GM23248 (cell line): ENCODE results near the gene PPDPF. TPM values are rescaled to one million over a fixed set of nuclear protein-coding genes. Genes with fewer than 3 reads are reported as not detected.
A peak's percentile ranks its signal among the peaks of the same experiment; 100 is the strongest.

Experiments
- DNase-seq: peaks from one replicate; pipeline ENCODE4 v3.0.0-alpha.2; 2015
- H2AFZ ChIP-seq: fragments of 200-600 bp; sonication (generic); 2 replicates; pipeline ENCODE4 v1.6.1; 2016; ENCODE audit warnings: antibody characterized with exemption
- H3F3A ChIP-seq: fragments of 200-600 bp; sonication (generic); 2 replicates; pipeline ENCODE4 v1.6.1; 2016; ENCODE audit warnings: mild to moderate bottlenecking, antibody characterized with exemption, mixed run types; ENCODE audit not compliant: insufficient read depth
- H3K27ac ChIP-seq: fragments of 200-600 bp; sonication (generic); 2 replicates; pipeline ENCODE4 v1.5.1; 2016; ENCODE audit warnings: mild to moderate bottlenecking
- H3K27me3 ChIP-seq: fragments of 200-600 bp; sonication (generic); replicated peaks from 2 replicates; pipeline ENCODE4 v1.6.1; 2016; ENCODE audit warnings: mild to moderate bottlenecking; ENCODE audit not compliant: insufficient read depth
- H3K36me3 ChIP-seq: fragments of 200-600 bp; sonication (generic); 2 replicates; pipeline ENCODE4 v1.6.1; 2016; ENCODE audit warnings: low read depth, mild to moderate bottlenecking
- H3K4me1 ChIP-seq: fragments of 200-600 bp; sonication (generic); 2 replicates; pipeline ENCODE4 v1.6.1; 2016; ENCODE audit warnings: mild to moderate bottlenecking; ENCODE audit not compliant: insufficient read depth
- H3K4me2 ChIP-seq: fragments of 200-600 bp; sonication (generic); one replicate; pipeline ENCODE4 v1.6.1; 2016; ENCODE audit warnings: mild to moderate bottlenecking; ENCODE audit not compliant: unreplicated experiment
- H3K4me3 ChIP-seq: fragments of 200-600 bp; sonication (generic); 2 replicates; pipeline ENCODE4 v1.5.1; 2016; ENCODE audit warnings: mild to moderate bottlenecking
- H3K79me2 ChIP-seq: fragments of 200-600 bp; sonication (generic); 2 replicates; pipeline ENCODE4 v1.6.1; 2016; ENCODE audit warnings: mild to moderate bottlenecking; ENCODE audit not compliant: insufficient read depth
- H3K9ac ChIP-seq: fragments of 200-600 bp; sonication (generic); 2 replicates; pipeline ENCODE4 v1.6.1; 2016; ENCODE audit warnings: mild to moderate bottlenecking
- H3K9me2 ChIP-seq: fragments of 200-600 bp; sonication (generic); 2 replicates; pipeline ENCODE4 v1.6.1; 2016; ENCODE audit warnings: mixed run types, mild to moderate bottlenecking, moderate library complexity; ENCODE audit not compliant: insufficient read depth
- H3K9me3 ChIP-seq: fragments of 200-600 bp; sonication (generic); one replicate; pipeline ENCODE4 v1.6.1; 2017; ENCODE audit warnings: low read depth
- H4K20me1 ChIP-seq: fragments of 200-600 bp; sonication (generic); 2 replicates; pipeline ENCODE4 v1.6.0; 2016; ENCODE audit not compliant: insufficient read depth
- EZH2 ChIP-seq: fragments of 200-600 bp; sonication (generic); IDR thresholded peaks from 2 replicates; pipeline ENCODE4 v1.6.1; 2018; ENCODE audit warnings: antibody characterized with exemption, mild to moderate bottlenecking; ENCODE audit not compliant: insufficient read depth, poor library complexity, severe bottlenecking
- EZH2phosphoT487 ChIP-seq: fragments of 200-600 bp; sonication (generic); IDR thresholded peaks from 2 replicates; pipeline ENCODE4 v1.6.1; 2018; ENCODE audit warnings: antibody characterized with exemption, moderate library complexity, mild to moderate bottlenecking, low read depth; ENCODE audit not compliant: insufficient read depth
- WGBS, 2 experiments: methylation state at CpG; one replicate each; pipeline ENCODE4 v1.1.6; 2015 to 2017; ENCODE audit warnings: low lambda C conversion rate in 2 of 2, low coverage in 1 of 2; ENCODE audit errors: missing lambda C conversion rate in 2 of 2; 5-methylcytosine and 5-hydroxymethylcytosine counted together
- in situ Hi-C: fragments of 300-500 bp; cut with MboI; formaldehyde crosslinking; loops from 2 replicates; pipeline ENCODE4 v1.15.0; 2020
- polyA plus RNA-seq: library from polyadenylated mRNA; unstranded; fragments of >200 nt; fragmentation: Nextera tagmentation; extraction: Ambion mirVana; gene quantifications from 2 replicates; pipeline ENCODE4 v1.2.1, GENCODE V29; 2016
- total RNA-seq: library from RNA; depleted of rRNA; stranded (reverse); fragments of >200 nt; shearing (Covaris generic); gene quantifications from 2 replicates; pipeline ENCODE4 v1.2.3, GENCODE V29; 2014

PPDPF gene
- total and polyA plus RNA-seq, 2 experiments from 2014 or later: 170 to 236 TPM

- Histone ChIP-seq H2AFZ (no peak overlapping the region), H3K9ac (no peak overlapping the region), H3K36me3 (no peaks in the 10 kb centered on the region), H3K79me2 (peaks cover 8% of the 10 kb centered on the region), H3K4me1 (0 out of 2 replicates have a peak, but pooled peaks cover 2% of the 10 kb centered on the region), H3F3A (no peaks in the 10 kb centered on the region), H3K27me3 (no peaks in the 10 kb centered on the region), H3K9me3 (no peaks in the 10 kb centered on the region), H3K27ac (no peak overlapping the region), H3K4me2 (no peak overlapping the region), H3K4me3 (no peak overlapping the region), H3K9me2 (no peaks in the 10 kb centered on the region), H4K20me1 (peaks cover 4% of the 10 kb centered on the region; the same call in 1 of the 2 replicates)
- TF ChIP-seq EZH2 (no peak), EZH2phosphoT487 (no peak)
- DNase-seq: no peak
- in situ Hi-C loops: no loop called here
- 90 to 91% methylated on average over 23 to 32 of the region's 32 CpGs for WGBS, 2 experiments
These were observed 2.9 kb upstream of the PPDPF start for GRCh38 chr20:63517376-63518309.

DNA sequence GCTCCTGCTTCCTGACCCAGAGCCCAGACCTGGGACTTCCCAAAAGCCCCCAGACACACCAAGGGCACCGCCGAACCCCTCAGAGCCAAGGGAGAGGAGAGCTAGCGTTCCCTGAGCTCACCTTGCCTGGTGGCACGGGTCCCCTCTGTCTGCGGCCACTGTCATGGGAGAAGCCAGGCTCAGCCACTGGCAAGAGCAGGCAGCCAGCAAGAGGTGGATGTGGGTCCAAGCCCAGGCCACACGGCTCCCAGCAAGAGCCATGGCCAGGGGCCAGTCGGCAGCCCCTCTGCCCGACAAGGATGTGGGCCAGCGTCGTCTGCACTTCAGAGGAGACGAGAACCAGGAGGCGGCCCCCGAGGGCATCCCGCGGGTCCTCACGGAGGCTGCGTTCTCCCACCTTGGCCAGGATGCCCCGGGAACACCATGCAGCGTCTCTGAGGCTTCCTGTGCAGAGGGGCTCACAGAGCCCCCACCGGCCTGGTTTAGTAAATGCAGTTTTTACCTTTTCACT, 2.2 kb upstream of the PPDPF start:
- Histone ChIP-seq H3K4me1 (0 out of 2 replicates have a peak, but pooled peaks cover 2% of the 10 kb centered on the region), H2AFZ (no peak overlapping the region), H4K20me1 (peaks cover 4% of the 10 kb centered on the region; the same call in 1 of the 2 replicates), H3K4me3 (no peak overlapping the region), H3K79me2 (peaks cover 8% of the 10 kb centered on the region), H3F3A (no peaks in the 10 kb centered on the region), H3K4me2 (no peak overlapping the region), H3K27me3 (no peaks in the 10 kb centered on the region), H3K27ac (no peak overlapping the region), H3K9me3 (no peaks in the 10 kb centered on the region), H3K9ac (no peak overlapping the region), H3K36me3 (no peaks in the 10 kb centered on the region), H3K9me2 (no peaks in the 10 kb centered on the region)
- no peak for DNase-seq
- in situ Hi-C loops: no loop called here
- WGBS, 2 experiments: 90 to 94% methylated on average over 20 of the region's 20 CpGs
- TF ChIP-seq EZH2: no peak
- TF ChIP-seq EZH2phosphoT487: no peak

- 63 to 71% methylated on average over 19 to 32 of the region's 32 CpGs for WGBS, 2 experiments
- TF ChIP-seq EZH2 (no peak), EZH2phosphoT487 (no peak)
- Histone ChIP-seq H4K20me1 (peaks cover 4% of the 10 kb centered on the region; the same call in 1 of the 2 replicates), H3K27me3 (no peaks in the 10 kb centered on the region), H3K4me1 (0 out of 2 replicates have a peak, but pooled peaks cover 2% of the 10 kb centered on the region), H3F3A (peaks cover 7% of the 10 kb centered on the region; the same call in 1 of the 2 replicates), H3K9me3 (no peaks in the 10 kb centered on the region), H2AFZ (peak overlapping the region; percentile 85), H3K36me3 (0 out of 2 replicates have a peak, but pooled peaks cover 4% of the 10 kb centered on the region), H3K9ac (peak overlapping the region; percentile 95), H3K79me2 (peaks cover 8% of the 10 kb centered on the region), H3K27ac (no peak overlapping the region), H3K4me3 (peak overlapping the region; percentile 83), H3K9me2 (no peaks in the 10 kb centered on the region), H3K4me2 (peak overlapping the region; percentile 79)
- in situ Hi-C loops: no loop called here
- DNase-seq: no peak
These were observed 1.5 kb upstream of the PPDPF start for GRCh38 chr20:63518946-63519667.
